Inferior parietal cortex (tissue), 1 donor: ENCODE results near the gene NLRP10.

Experiments used
- DNase-seq: peaks from one replicate; pipeline ENCODE4 v3.0.0-alpha.2; 2016; ENCODE audit errors: extremely low spot score

The NLRP10 gene

DNA sequence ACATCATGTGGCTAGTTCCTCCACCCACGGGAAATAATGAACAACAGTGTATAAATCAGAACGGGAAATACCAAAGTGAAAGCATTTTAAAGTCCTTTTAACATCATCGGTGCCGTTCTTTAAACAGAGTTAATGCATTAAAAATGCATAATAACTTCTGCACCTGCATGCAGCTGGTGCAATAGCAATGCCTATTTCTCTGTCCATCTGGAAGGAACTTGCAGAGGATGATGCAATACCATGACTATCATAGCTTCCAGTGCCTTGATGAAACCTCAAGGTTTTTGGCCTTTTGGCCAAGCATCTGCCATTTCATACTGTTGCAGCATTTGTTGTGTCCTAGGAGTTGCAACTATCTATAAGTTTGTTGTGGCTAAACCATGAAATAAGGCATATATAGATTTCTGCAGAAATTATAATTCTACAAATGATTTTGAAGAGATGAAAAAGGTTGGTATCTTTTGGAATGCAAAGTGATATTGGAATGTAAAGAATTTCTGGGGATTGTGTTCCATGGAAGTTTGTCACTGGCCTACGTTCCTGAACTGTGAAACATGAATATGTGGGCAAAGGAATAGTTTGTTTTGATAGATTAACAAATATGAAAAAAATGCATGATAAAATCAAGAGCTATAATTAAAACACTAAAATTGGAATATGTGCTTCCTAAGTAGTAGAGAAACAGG lies 12.1 kb upstream of the NLRP10 start:
- no peak for DNase-seq

DNA sequence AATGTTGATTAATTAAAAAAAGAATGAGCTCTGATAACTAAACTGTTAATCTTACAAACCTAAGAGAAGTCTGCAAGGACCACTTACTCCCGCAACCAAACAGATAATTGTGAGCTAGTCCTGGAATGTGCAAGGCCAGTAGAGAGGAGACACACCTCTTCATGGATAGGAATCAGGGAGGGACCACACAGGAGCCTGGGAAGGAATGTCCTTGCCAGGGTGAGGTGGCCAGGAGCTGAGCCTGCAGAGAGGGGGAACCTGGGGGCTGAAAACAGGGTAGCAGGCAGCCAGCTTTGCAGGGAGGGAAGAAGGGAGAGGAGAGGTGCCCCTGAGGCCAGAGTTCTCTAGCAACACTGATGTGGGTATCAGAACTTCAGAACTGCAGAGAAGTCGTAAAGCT lies 9.4 kb upstream of the NLRP10 start:
- no peak for DNase-seq

DNA sequence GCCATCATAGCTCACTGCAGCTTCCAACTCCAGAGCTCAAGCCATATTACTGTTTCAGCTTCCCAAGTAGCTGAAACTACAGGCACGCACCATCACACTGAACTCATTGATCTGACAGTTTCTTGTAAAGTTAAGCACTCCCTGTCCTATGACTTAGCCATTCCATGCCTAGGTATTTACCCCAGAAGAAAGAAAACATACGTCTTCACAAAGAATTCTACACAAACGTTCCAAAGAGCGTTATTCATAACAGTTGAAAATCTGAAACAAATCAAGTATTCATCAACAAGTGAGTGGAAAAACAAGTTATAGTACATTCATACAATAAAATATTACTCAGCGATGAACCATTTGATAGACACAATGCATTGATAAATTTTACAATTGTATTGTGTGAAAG lies 7.8 kb upstream of the NLRP10 start:
- no peak for DNase-seq

DNA sequence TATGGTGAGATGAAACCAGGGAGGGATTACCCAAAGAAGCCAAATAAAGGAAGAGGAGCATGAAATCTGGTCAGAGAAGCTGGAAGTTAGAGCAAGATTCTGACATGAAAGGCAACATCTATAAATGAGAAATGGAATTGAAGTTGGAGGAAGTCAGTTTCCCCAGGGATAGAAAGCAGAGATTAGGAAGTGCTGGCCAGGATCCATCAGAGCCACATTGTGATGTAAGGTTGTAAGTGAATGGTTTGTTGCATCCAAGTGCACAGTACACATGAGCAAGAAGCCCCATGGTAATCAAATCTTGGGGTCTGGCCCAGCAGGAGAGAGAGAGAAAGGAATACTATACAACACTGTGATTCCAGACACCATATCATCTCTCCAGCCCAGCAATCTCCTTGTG lies 6.6 kb upstream of the NLRP10 start:
- no peak for DNase-seq

DNA sequence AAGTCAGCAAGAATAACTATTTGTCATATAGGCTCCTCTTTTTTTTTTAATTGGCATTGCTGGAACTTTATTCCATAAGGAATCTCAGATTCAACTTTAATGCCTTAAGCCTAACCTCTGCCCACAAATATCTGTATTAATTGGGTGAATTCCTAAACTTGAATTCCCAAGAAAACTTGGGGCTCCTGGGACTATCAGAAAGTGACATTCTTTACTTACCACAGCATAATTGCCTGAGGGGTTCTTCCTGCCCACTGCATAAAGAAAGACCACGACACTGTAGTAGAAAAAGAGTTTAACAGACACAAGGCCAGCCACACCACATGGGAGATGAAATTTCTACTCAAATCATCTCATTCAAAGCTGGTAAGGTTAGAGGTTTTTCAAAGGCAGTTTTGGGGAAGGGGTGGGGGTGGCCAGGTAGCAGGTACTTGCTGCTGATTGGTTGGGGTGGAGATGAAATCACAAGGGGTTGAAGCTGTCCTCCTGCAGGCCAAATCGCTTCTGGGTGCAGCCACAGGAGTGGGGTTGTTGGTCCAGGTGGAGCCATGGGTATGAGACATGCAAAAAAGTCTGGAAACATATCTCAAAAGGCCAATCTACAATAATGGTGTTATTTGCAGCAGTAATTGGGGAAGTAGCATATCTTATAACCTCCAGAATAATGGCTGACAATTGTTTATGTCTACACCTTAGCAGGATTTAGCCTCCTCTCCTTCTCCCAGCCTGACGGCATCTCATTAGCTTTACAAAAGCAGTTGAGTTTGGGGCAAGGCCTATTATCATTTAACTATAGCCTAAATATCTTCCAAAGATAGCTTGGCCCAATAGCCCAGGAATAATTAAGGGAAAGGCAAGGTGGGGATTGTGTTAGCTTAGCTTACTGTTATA lies 4.8 kb upstream of the NLRP10 start:
- no peak for DNase-seq

DNA sequence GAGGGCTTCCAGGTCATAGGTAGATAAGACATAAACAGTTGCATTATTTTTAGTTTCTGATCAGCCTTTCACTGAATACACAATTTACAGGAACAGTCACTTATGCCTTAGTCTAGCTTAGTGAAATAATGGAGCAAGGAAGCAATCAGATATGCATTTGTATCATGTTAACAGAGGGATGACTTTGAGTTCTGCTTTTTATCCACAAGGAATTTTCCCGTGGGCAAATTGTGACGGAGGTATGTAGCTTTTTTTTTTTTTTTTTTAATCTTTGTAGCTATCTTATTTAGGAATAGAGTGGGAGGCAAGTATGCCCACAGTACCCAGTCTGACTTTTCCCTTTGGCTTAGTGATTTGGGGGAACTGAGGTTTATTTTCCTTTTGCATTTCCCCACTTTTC lies 3.4 kb upstream of the NLRP10 start:
- no peak for DNase-seq

DNA sequence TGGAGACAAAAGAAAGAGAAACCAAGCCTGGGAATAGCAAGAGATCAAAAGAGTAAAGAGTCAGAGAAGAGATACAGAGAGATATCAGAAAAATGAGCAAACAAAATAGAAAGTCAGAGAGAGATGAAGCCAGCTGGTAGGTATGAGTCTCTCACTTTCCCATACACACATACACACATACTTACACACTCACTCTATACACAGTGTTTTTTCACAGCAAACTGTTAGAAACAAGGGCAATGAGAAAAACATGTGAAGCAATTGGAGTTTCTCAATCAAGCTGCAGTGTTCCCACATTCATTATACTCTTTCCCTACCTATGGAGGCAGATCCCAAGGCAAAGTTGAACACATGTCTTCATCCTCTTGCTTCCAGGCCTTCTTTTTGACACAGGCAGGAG lies 2.6 kb upstream of the NLRP10 start:
- DNase-seq, result no peak

DNA sequence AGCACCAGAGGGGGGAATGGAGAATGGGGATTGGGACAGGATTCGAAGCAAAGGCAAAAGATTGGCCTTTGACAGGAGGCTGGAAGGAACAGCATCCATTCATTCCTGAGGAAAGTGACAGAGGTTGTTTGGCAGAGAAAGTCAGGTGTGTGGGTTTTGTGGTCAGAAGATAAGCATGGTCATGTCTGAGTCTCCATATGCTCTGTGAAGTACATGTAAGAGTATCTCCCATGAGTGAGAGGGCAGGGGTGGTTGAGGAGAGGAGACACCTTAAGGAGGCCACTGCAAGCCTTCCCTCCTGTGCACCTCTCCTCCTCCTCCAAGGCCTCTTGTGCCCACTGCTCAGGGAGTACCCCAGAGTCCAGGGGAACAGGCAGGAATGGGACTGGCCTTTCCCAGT lies 1.9 kb upstream of the NLRP10 start:
- DNase-seq, result no peak

DNA sequence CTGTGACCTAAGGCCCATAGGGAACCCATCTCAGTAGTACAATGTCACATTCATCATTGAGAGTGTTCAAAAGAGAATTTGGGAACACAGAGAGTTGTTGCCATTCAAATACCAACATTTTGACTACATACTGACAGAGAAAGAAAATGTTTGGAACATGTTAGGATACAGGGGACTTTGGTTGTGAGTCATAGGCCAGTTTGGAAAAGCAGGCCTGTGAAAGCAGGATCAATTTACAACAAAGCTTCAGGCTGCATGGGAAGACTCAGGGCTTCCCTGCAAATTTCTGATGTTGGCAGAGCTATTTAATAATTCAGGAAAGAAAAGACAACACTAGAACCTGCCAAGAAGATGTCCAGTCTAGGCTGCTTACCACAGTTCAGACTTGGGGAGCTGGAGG lies 374 bp downstream of the NLRP10 start:
- DNase-seq, result no peak

DNA sequence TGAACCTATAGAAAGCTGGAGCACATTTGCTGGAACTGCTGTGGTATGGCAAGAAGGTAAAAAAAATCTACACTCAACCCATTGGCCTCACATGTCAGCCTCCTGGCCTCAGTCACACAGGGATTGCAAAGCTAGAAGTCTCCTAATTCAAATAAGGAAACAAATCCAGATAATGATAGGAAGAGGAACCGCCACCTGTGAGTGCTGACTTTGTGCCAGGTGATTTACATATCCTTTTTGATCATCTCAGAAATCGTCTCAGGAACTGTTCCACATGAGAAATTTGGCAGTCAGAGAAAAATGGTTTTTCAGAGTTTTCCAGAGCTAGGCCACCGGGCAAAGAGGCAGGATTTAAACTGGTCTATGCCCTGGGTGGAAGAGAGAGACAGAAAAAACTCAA lies 986 bp downstream of the NLRP10 start:
- DNase-seq, result no peak

DNA sequence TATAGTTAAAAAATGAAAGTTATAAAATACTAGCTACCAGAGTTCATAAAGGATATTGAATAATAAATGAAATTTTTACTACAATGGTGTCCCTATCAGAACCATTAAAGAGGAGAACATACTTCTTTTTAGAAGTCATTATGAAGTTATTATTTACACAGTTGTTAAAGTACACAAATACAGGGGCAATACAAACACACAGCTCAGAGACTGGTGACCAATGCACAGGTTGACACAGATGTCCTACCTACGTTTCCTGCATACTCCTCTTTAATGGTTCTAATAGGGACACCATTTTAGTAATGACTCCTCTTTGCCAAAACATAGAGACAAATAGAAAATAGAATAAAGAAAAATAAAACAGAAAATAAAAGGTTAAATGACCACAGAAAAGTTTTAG lies 10.1 kb downstream of the NLRP10 start:
- DNase-seq, result no peak

DNA sequence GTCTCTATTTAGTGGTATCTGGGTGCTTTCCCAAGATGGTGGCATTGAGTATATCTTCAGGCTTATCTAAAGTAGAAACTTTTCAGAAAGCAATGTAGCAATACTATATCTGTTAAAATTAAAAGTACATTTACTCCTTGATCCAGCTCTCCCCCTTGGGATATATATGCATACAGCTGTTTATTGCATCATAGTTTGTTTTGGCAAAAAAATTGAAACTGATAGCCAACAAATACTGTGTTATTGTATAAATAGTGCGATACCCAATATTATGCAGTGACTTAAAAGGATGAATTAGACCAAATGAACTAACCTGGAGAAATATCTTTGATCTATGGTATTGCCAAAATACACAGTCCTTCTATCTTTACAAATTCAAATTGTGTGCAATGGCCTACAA lies 15.3 kb downstream of the NLRP10 start:
- DNase-seq, result no peak

DNA sequence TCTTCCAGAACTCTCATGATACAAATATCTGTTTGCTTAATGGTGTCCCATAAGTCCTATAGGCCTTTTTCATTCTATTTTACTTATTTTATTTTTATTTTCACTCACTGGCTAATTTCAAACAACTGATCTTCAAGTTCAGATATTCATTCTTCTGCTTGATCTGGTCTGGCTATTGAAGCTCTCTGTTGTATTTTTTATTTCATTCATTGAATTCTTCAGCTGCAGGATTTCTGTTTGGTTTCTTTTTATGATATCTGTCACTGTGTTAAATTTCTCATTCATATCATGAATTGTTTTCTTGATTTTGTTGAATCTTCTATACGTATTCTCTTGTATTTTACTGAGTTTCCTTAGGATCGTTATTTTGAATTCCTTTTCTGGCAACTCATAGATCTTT lies 21.1 kb downstream of the NLRP10 start:
- DNase-seq, result no peak

DNA sequence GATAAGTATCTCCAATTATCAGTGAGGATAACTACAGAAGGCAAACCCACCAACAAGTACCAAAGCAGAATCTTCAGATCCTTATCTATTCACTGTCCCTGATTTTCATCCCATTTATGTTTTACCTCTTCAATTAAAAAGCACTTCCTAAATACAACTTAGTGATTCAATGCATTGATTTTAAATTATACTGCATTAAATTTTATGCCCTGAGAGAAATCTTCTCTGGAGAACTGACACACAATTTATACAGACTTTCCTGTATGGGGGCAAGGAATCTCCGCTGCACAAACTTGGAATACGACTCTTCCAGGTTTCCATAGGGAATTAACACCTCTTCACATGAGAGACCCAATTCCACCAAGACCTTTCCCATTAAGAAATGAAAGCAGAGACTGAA lies 23.6 kb downstream of the NLRP10 start, which contains the start of gene OR10A3:
Gene OR10A3 (minus strand): TSS at position 101 of the 400 bp plus-strand sequence. CDS start 2,188 bp downstream, outside the sequence.
- no peak for DNase-seq

DNA sequence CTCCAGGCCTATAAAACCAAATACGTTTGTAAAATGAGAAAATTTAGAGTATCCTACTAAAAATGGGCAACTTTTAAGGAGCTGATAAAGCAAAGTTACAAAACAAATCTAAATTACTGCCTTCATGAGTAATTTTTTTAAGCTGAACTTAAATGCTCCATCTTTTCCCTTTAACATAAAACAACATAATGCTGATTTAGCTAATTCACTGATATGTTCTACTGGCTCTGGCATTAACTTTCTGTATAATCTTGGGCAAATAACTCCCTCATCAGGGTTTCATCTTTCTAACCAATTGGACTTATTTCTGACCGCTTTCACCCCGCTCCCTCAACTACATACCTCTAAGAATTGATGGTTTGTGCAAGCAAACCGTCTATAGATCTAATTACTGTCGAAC lies 24.1 kb downstream of the NLRP10 start:
- no peak for DNase-seq

DNA sequence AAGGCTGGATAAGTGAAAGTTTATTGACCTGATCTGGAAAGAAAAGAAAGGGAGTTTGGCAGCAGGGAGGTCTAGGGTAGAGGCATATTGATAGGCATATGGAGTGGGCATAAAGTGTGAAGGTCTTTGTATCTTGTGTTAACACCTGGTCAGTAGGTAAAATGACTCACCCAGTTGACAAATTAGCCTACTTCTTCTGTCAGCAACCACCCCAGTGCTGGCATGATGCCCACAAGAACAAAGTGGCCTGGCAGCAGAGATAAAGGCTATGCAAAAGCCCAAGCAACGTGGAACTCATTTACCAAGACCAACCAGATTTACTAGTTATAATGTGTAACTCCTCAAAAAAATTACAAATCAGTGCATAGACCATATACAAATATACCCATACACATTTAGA lies 28.6 kb downstream of the NLRP10 start:
- no peak for DNase-seq

DNA sequence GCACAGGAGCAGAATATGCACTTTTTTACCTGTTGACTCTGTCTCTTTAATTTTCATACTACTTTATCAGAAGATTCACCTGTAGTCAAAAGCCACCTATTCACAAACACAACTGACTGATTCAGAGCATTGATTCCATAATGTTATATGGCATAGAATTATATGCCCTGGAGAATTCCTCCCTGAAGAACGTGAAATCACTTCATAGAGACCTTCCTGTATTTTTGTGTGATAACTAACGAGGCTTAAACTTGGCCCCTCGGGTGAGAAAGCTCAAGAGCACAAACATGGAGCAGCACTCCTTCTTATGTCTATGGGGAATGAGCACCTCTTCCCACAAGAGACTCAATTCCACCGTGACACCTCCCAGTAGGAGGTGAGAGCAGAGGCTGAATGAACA lies 34.1 kb downstream of the NLRP10 start, which contains the start of gene OR10A6:
Gene OR10A6 (minus strand): TSS at position 101 of the 400 bp plus-strand sequence. CDS start 2,606 bp downstream, outside the sequence.
- DNase-seq, result no peak

DNA sequence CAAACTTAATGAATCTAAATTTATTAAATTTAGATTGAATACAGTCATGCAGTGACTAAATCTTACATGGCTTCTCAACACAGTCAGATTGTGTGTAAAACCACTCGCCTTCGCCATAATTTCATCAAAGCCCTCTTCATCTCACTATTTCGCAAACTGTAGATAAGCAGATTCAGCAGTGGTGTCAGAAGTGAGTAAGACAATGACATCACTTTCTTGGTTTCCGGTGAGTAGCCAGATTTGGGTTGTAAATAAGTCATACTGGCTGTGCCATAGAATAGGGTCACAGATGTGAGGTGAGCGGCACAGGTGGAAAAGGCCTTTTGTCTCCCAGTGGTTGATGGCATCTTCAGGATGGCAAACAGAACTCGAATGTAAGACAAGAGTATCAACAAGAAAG lies 37.6 kb downstream of the NLRP10 start:
- no peak for DNase-seq

DNA sequence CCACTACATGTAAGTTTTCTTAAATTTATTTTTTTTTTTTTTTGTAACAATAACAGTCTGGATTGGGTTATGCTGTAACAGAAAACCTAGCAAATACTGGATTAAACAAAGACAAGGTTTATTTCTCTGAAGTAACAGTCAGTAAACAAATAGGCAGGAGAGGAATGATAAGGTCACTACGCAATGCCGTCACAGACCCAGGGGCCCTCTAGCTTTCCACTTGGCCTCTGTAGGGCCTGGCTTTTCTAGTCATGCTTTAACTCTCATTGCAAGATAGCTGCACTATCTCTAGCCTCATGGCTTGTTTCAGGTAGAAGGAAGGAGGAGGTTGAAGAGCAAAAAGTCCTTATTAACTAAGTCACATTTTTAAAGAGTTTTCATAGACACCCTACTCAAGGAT lies 40.7 kb downstream of the NLRP10 start:
- no peak for DNase-seq

DNA sequence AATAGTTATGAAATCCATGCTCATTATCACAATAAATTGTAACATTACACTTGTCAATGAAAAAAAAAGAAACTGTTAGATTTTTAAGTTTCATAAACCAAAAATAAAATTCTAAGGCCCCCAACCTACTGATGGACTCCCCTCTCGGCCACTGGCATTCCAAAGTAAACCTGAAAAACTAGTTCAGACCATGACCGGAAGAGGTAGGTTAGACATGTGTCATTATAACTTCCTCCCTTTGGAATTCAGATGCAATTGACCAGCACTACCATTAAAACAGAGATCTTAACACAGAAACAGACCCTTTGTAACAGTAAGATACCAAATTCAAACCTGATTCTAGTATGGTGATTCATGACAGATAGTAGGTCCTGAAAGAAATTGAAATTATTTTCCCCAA lies 47.1 kb downstream of the NLRP10 start:
- DNase-seq, result no peak
